Measurements from ENCODE around the gene LHFPL4. TPM values are rescaled to one million over a fixed set of nuclear protein-coding genes. Genes with fewer than 3 reads are reported as not detected.
"Not testable (repeated sequence)": the region's sequence is repeated elsewhere in the genome, so short reads cannot be mapped to it uniquely, and the experiment has no call there.

Gene LHFPL4
- total RNA-seq, 2 donors from 2014 or later, result 0.28 to 6.8 TPM

- DNase-seq (ENCODE audit: low spot score), result no peak
- H3K4me1 ChIP-seq (replicated peaks), result no peaks in the 10 kb centered on the region
- H3K9me3 ChIP-seq, result no peaks in the 10 kb centered on the region
- no peak overlapping the region for H3K4me3 ChIP-seq
- H3K36me3 ChIP-seq, result no peaks in the 10 kb centered on the region
- no peak for TF ChIP-seq POLR2A (IDR thresholded peaks at IDR 0.05)
- TF ChIP-seq CTCF (IDR thresholded peaks at IDR 0.05), result no peak
- TF ChIP-seq POLR2AphosphoS5 (IDR thresholded peaks at IDR 0.05), result no peak
- H3K27ac ChIP-seq, result no peak overlapping the region
- WGBS, result 72% methylated on average over 8 of the region's 8 CpGs
- no peaks in the 10 kb centered on the region for H3K27me3 ChIP-seq (replicated peaks; ENCODE audit: insufficient read depth)
- intact Hi-C loops (cut with DNase I), result no loop called here
Observed at GRCh38 chr3:9497821-9498565, 55.6 kb downstream of the LHFPL4 start.

GRCh38 chr3:9496893-9497292, 56.7 kb downstream of the LHFPL4 start:
- 79% methylated on average over 6 of the region's 6 CpGs for WGBS
- no peak for DNase-seq (ENCODE audit: low spot score)

GRCh38 chr3:9494036-9494435, 59.6 kb downstream of the LHFPL4 start:
- DNase-seq (ENCODE audit: low spot score); H3K4me3 ChIP-seq; intact Hi-C loops (cut with DNase I); H3K9me3 ChIP-seq; H3K27me3 ChIP-seq (replicated peaks; ENCODE audit: insufficient read depth); H3K36me3 ChIP-seq; H3K4me1 ChIP-seq (replicated peaks); H3K27ac ChIP-seq: not testable (repeated sequence)
- WGBS, result 94% methylated on average over 15 of the region's 15 CpGs

More at GRCh38 chr3:9496893-9497292, 56.7 kb downstream of the LHFPL4 start:
- no peaks in the 10 kb centered on the region for H3K9me3 ChIP-seq
- TF ChIP-seq POLR2AphosphoS5 (IDR thresholded peaks at IDR 0.05) (no peak), POLR2A (IDR thresholded peaks at IDR 0.05) (no peak), CTCF (IDR thresholded peaks at IDR 0.05) (no peak)
- no peaks in the 10 kb centered on the region for H3K4me1 ChIP-seq (replicated peaks)
- no peaks in the 10 kb centered on the region for H3K27me3 ChIP-seq (replicated peaks; ENCODE audit: insufficient read depth)
- H3K4me3 ChIP-seq, result no peak overlapping the region
- H3K27ac ChIP-seq, result no peak overlapping the region
- H3K36me3 ChIP-seq, result no peaks in the 10 kb centered on the region
- intact Hi-C loops (cut with DNase I), result no loop called here

GRCh38 chr3:9491506-9491905, 62.1 kb downstream of the LHFPL4 start:
- WGBS, result 32% methylated on average over 3 of the region's 3 CpGs
- Histone ChIP-seq H3K9me3 (no peaks in the 10 kb centered on the region), H3K4me3 (no peak overlapping the region), H3K27me3 (replicated peaks; ENCODE audit: insufficient read depth) (no peaks in the 10 kb centered on the region), H3K27ac (no peak overlapping the region), H3K4me1 (replicated peaks) (no peaks in the 10 kb centered on the region), H3K36me3 (no peaks in the 10 kb centered on the region)
- DNase-seq (ENCODE audit: low spot score), result no peak
- intact Hi-C loops (cut with DNase I), result no loop called here
- TF ChIP-seq CTCF (IDR thresholded peaks at IDR 0.05) (no peak), POLR2A (IDR thresholded peaks at IDR 0.05) (no peak), POLR2AphosphoS5 (IDR thresholded peaks at IDR 0.05) (no peak)

GRCh38 chr3:9485248-9485647, 68.4 kb downstream of the LHFPL4 start:
- intact Hi-C loops (cut with DNase I), result no loop called here
- WGBS, result 91% methylated on average over 1 of the region's 1 CpG
- Histone ChIP-seq H3K9me3 (no peaks in the 10 kb centered on the region), H3K4me3 (no peak overlapping the region), H3K27me3 (replicated peaks; ENCODE audit: insufficient read depth) (no peaks in the 10 kb centered on the region), H3K27ac (no peak overlapping the region), H3K4me1 (replicated peaks) (no peaks in the 10 kb centered on the region), H3K36me3 (peaks cover 0 to 6% of the 10 kb centered on the region in 2 donors)
- no peak for TF ChIP-seq POLR2A (IDR thresholded peaks at IDR 0.05)
- TF ChIP-seq CTCF (IDR thresholded peaks at IDR 0.05), result no peak
- no peak for TF ChIP-seq POLR2AphosphoS5 (IDR thresholded peaks at IDR 0.05)
- DNase-seq (ENCODE audit: low spot score), result no peak

Data from prostate gland (tissue), 2 donors.